ENCODE results near the gene RERE. TPM values are rescaled to one million over a fixed set of nuclear protein-coding genes. Genes with fewer than 3 reads are reported as not detected.

RERE gene
- polyA plus RNA-seq, 1 of the 3 experiments (the other 2 are of a cell fraction): 8.1 TPM

DNA sequence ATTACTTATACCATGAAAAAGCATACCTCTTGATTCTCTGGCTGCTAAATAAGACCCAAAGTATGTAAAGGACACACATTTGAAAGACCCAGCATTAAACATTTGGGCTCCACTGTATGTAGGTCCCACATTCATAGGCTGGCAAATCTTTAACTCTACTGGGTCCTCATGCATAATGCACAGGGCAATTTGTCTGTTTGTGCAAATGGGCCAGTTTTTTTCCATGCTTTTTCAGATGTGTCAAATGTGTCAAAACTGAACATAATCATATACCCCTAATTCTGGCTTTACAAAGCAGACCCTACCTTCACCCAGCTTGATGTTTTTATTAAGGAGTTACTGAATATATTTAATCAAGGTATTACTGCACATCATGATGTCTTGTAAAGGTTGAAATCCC, 63.7 kb downstream of the RERE start:
- H3K27ac ChIP-seq (ENCODE audit: low read depth in 2 of 2, low read length in 1 of 2): peak overlapping the region in 1 of 2 experiments; percentile 98; a peak in 2 of 4 replicates
- no peaks in the 10 kb centered on the region for H4K20me1 ChIP-seq (ENCODE audit: insufficient read depth)
- no peaks in the 10 kb centered on the region for H3K36me3 ChIP-seq (replicated peaks in 1 of 2; ENCODE audit: control insufficient read depth in 1 of 2, insufficient read depth in 2 of 2, low read length in 1 of 2)
- ChIA-PET CTCF (interaction anchor here (0.9 to 3.0 kb wide), 2 partner anchors 27 to 36 kb away, joined by 3 to 11 read pairs; no protein-coding TSS in a partner anchor), POLR2A (interaction anchor here (0.7 kb wide), 1 partner anchor 1981 kb away, joined by 3 read pairs; no protein-coding TSS in a partner anchor)
- no peak overlapping the region for H3K4me2 ChIP-seq
- no peaks in the 10 kb centered on the region for H3K9me3 ChIP-seq
- H3K4me3 ChIP-seq (ENCODE audit: low read depth in 2 of 2, low read length in 1 of 2): no peak overlapping the region
- no peak for DNase-seq
- no peak overlapping the region for H3K9ac ChIP-seq
- no peak for TF ChIP-seq TEAD4 (IDR thresholded peaks at IDR 0.05; ENCODE audit: borderline replicate concordance, insufficient read depth)
- TF ChIP-seq TAF1 (IDR thresholded peaks at IDR 0.05; ENCODE audit: borderline replicate concordance, low read depth, low read length): no peak
- TF ChIP-seq, protein P1, sequence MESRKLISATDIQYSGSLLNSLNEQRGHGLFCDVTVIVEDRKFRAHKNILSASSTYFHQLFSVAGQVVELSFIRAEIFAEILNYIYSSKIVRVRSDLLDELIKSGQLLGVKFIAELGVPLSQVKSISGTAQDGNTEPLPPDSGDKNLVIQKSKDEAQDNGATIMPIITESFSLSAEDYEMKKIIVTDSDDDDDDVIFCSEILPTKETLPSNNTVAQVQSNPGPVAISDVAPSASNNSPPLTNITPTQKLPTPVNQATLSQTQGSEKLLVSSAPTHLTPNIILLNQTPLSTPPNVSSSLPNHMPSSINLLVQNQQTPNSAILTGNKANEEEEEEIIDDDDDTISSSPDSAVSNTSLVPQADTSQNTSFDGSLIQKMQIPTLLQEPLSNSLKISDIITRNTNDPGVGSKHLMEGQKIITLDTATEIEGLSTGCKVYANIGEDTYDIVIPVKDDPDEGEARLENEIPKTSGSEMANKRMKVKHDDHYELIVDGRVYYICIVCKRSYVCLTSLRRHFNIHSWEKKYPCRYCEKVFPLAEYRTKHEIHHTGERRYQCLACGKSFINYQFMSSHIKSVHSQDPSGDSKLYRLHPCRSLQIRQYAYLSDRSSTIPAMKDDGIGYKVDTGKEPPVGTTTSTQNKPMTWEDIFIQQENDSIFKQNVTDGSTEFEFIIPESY (IDR thresholded peaks at IDR 0.05; ENCODE audit: borderline replicate concordance, low read depth): no peak
- no peak for TF ChIP-seq RAD21 (IDR thresholded peaks at IDR 0.05; ENCODE audit: low read length)
- no peak for TF ChIP-seq EZH2phosphoT487 (IDR thresholded peaks at IDR 0.05; ENCODE audit: borderline replicate concordance, low read depth)
- no peak for TF ChIP-seq CTCF (IDR thresholded peaks at IDR 0.05)
- no peak for TF ChIP-seq REST (IDR thresholded peaks at IDR 0.05; ENCODE audit: low read depth, low read length)
- TF ChIP-seq RCOR1 (IDR thresholded peaks at IDR 0.05; ENCODE audit: low read length): no peak
- TF ChIP-seq SMC3 (IDR thresholded peaks at IDR 0.05; ENCODE audit: low read depth, low read length): no peak
- TF ChIP-seq ELF1 (IDR thresholded peaks at IDR 0.05): no peak
- TF ChIP-seq, protein P2, sequence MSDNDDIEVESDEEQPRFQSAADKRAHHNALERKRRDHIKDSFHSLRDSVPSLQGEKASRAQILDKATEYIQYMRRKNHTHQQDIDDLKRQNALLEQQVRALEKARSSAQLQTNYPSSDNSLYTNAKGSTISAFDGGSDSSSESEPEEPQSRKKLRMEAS (IDR thresholded peaks at IDR 0.05; ENCODE audit: low read depth): no peak
- TF ChIP-seq RXRA (IDR thresholded peaks at IDR 0.05; ENCODE audit: borderline replicate concordance, low read depth): no peak
- TF ChIP-seq, protein P3, sequence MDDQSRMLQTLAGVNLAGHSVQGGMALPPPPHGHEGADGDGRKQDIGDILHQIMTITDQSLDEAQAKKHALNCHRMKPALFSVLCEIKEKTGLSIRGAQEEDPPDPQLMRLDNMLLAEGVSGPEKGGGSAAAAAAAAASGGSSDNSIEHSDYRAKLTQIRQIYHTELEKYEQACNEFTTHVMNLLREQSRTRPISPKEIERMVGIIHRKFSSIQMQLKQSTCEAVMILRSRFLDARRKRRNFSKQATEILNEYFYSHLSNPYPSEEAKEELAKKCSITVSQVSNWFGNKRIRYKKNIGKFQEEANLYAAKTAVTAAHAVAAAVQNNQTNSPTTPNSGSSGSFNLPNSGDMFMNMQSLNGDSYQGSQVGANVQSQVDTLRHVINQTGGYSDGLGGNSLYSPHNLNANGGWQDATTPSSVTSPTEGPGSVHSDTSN (IDR thresholded peaks at IDR 0.05): no peak
- no peaks in the 10 kb centered on the region for H3K27me3 ChIP-seq (ENCODE audit: insufficient read depth)
- H3K4me1 ChIP-seq (ENCODE audit: control insufficient read depth in 1 of 2, insufficient read depth in 2 of 2, low read depth in 1 of 2, low read length in 1 of 2): peaks cover 16 to 27% of the 10 kb centered on the region in 2 experiments; a peak in 3 of 4 replicates
- H3K9me2 ChIP-seq: no peaks in the 10 kb centered on the region
- no peaks in the 10 kb centered on the region for H3F3A ChIP-seq (replicated peaks; ENCODE audit: insufficient read depth)
- peaks cover 4% of the 10 kb centered on the region; the same call in 1 of the 2 replicates for H3K79me2 ChIP-seq (ENCODE audit: insufficient read depth)
- no peak overlapping the region for H2AFZ ChIP-seq (ENCODE audit: low read depth)

All from SK-N-SH (cell line).